Measurements from ENCODE around the gene PDE2A.
A peak's percentile ranks its signal among the peaks of the same experiment; 100 is the strongest.
"Not testable (repeated sequence)": the region's sequence is repeated elsewhere in the genome, so short reads cannot be mapped to it uniquely, and the experiment has no call there.

PDE2A gene

GRCh38 chr11:72573855-72574445 lies 100.3 kb downstream of the PDE2A start:
- no peak for DNase-seq

- no peak for DNase-seq
Measured at GRCh38 chr11:72573072-72573854, 101.0 kb downstream of the PDE2A start.

- DNase-seq: not testable (repeated sequence)
Measured at GRCh38 chr11:72572540-72572939, 101.7 kb downstream of the PDE2A start.

- no peak for DNase-seq
Measured at GRCh38 chr11:72570893-72571661, 103.1 kb downstream of the PDE2A start.

GRCh38 chr11:72569966-72570892 lies 104.0 kb downstream of the PDE2A start:
- no peak for DNase-seq

- no peak for DNase-seq
Measured at GRCh38 chr11:72568861-72569260, 105.4 kb downstream of the PDE2A start.

GRCh38 chr11:72562431-72562830 lies 111.8 kb downstream of the PDE2A start:
- peak; percentile 1 for DNase-seq

- DNase-seq: no peak
Measured at GRCh38 chr11:72561856-72562255, 112.4 kb downstream of the PDE2A start.

GRCh38 chr11:72560864-72561263 lies 113.4 kb downstream of the PDE2A start:
- DNase-seq: not testable (repeated sequence)

- DNase-seq: no peak
Measured at GRCh38 chr11:72556433-72556832, 117.8 kb downstream of the PDE2A start.

- DNase-seq: not testable (repeated sequence)
Measured at GRCh38 chr11:72555014-72555522, 119.2 kb downstream of the PDE2A start.

- peak; percentile 25 for DNase-seq
Measured at GRCh38 chr11:72553706-72554105, 120.5 kb downstream of the PDE2A start.

GRCh38 chr11:72552399-72552910 lies 121.8 kb downstream of the PDE2A start:
- no peak for DNase-seq

GRCh38 chr11:72551571-72551970 lies 122.7 kb downstream of the PDE2A start:
- no peak for DNase-seq

- no peak for DNase-seq
Measured at GRCh38 chr11:72548463-72548862, 125.8 kb downstream of the PDE2A start.

- no peak for DNase-seq
Measured at GRCh38 chr11:72546866-72547265, 127.4 kb downstream of the PDE2A start.

- DNase-seq: no peak
Measured at GRCh38 chr11:72544589-72544988, 129.6 kb downstream of the PDE2A start.

- DNase-seq: no peak
Measured at GRCh38 chr11:72543849-72544542, 130.2 kb downstream of the PDE2A start.

GRCh38 chr11:72541257-72541974 lies 132.8 kb downstream of the PDE2A start:
- no peak for DNase-seq

GRCh38 chr11:72537051-72537450 lies 137.2 kb downstream of the PDE2A start:
- DNase-seq: no peak

GRCh38 chr11:72535194-72535547 lies 139.1 kb downstream of the PDE2A start:
- no peak for DNase-seq

Data from GDM1 (cell line).